HepG2 (cell line): ENCODE results near the gene UBE2S. TPM values are rescaled to one million over a fixed set of nuclear protein-coding genes. Genes with fewer than 3 reads are reported as not detected.

Experiments
- AFF4 ChIP-seq: sonication (generic); formaldehyde crosslinking; IDR thresholded peaks from 2 replicates; pipeline ENCODE4 v1.4.0; 2020; ENCODE audit warnings: missing genetic modification reagents
- MLXIP ChIP-seq: sonication (generic); formaldehyde crosslinking; IDR thresholded peaks from 2 replicates; pipeline ENCODE4 v1.9.0; 2021; ENCODE audit warnings: missing genetic modification reagents, borderline replicate concordance
- MNT ChIP-seq: fragments of 450-650 bp; IDR thresholded peaks from 2 replicates; pipeline ENCODE4 v1.6.1; 2016
- NR2F1 ChIP-seq, 2 experiments: fragments of 450-650 bp in 1 of 2; formaldehyde crosslinking in 1 of 2; IDR thresholded peaks; 2 replicates each; pipeline versions ENCODE4 v1.5.0 to v1.6.1; 2016 to 2020; ENCODE audit warnings: mild to moderate bottlenecking in 1 of 2, missing compliant biosample characterization in 1 of 2, missing genetic modification reagents in 1 of 2, moderate library complexity in 1 of 2
- POGZ ChIP-seq: sonication (generic); formaldehyde crosslinking; IDR thresholded peaks from 2 replicates; pipeline ENCODE4 v1.4.0; 2020; ENCODE audit warnings: mild to moderate bottlenecking, missing genetic modification reagents
- PRDM15 ChIP-seq: sonication (generic); formaldehyde crosslinking; IDR thresholded peaks from 2 replicates; pipeline ENCODE4 v1.4.0; 2020; ENCODE audit warnings: missing genetic modification reagents
- RBM39 ChIP-seq: fragments of 200-400 bp; formaldehyde crosslinking; IDR thresholded peaks from one replicate; pipeline ENCODE4 v1.6.1; 2018; ENCODE audit warnings: antibody characterized with exemption, mild to moderate bottlenecking, low read depth, low read length; ENCODE audit not compliant: poor library complexity, severe bottlenecking
- RFXANK ChIP-seq: IDR thresholded peaks from 2 replicates; pipeline ENCODE4 v1.6.1; 2016
- SMARCE1 ChIP-seq: fragments of 450-650 bp; IDR thresholded peaks from 2 replicates; pipeline ENCODE4 v1.6.1; 2017; ENCODE audit warnings: borderline replicate concordance
- SRF ChIP-seq: IDR thresholded peaks from 2 replicates; pipeline ENCODE4 v1.6.1; 2011; ENCODE audit warnings: mild to moderate bottlenecking, low read depth, low read length, moderate library complexity
- STAG1 ChIP-seq: sonication (generic); formaldehyde crosslinking; IDR thresholded peaks from 2 replicates; pipeline ENCODE4 v1.4.0; 2020; ENCODE audit warnings: missing genetic modification reagents
- ZFP36L2 ChIP-seq: sonication (generic); formaldehyde crosslinking; IDR thresholded peaks from 2 replicates; pipeline ENCODE4 v1.4.0; 2020; ENCODE audit warnings: missing genetic modification reagents
- ZNF260 ChIP-seq: sonication (generic); formaldehyde crosslinking; IDR thresholded peaks from 2 replicates; pipeline ENCODE4 v1.4.0; 2020; ENCODE audit warnings: missing genetic modification reagents, low read depth, mild to moderate bottlenecking, borderline replicate concordance
- ZNF431 ChIP-seq: sonication (generic); formaldehyde crosslinking; IDR thresholded peaks from 2 replicates; pipeline ENCODE4 v1.9.0; 2022; ENCODE audit warnings: missing genetic modification reagents, low read depth, mild to moderate bottlenecking, borderline replicate concordance
- ZNF552 ChIP-seq: sonication (generic); formaldehyde crosslinking; IDR thresholded peaks from 2 replicates; pipeline ENCODE4 v1.9.0; 2022; ENCODE audit warnings: missing genetic modification reagents, mild to moderate bottlenecking, borderline replicate concordance
- ZNF782 ChIP-seq: sonication (generic); formaldehyde crosslinking; IDR thresholded peaks from 2 replicates; pipeline ENCODE4 v1.4.0; 2020; ENCODE audit warnings: missing genetic modification reagents, mild to moderate bottlenecking, borderline replicate concordance
- polyA plus RNA-seq, 8 experiments: library from polyadenylated mRNA; depleted of rRNA in 3 of 8; stranded (reverse) in 7 of 8; unstranded in 1 of 8; fragments of >200 nt; fragmentation: Illumina TruSeq in 4 of 8; extraction: Trizol in 4 of 8; gene quantifications; 2 replicates each; pipeline versions ENCODE4 v1.2.1 to v1.2.3, GENCODE V29; 2011 to 2016; ENCODE audit warnings: low read depth in 4 of 8, missing spikeins in 1 of 8, mixed read lengths in 1 of 8; ENCODE audit not compliant: insufficient read depth in 1 of 8
- total RNA-seq, 5 experiments: library from RNA; depleted of rRNA; stranded (reverse); fragments of >200 nt; fragmentation: Illumina TruSeq; extraction: Trizol; gene quantifications; 2 replicates each; pipeline ENCODE4 v1.2.3, GENCODE V29; 2016; ENCODE audit warnings: low read depth in 1 of 5

The UBE2S gene
- total and polyA plus RNA-seq, 2 of the 13 experiments (the other 11 are each of a cell fraction or from before 2014, with no cell fraction given) = 32.2 to 39.3 TPM

- peak; percentile 89; the same call in 1 of the 2 replicates for TF ChIP-seq AFF4
- TF ChIP-seq ZNF552 (CRISPR knock-in tag) = no peak
- TF ChIP-seq MLXIP (CRISPR knock-in tag) = no peak
- TF ChIP-seq ZNF431 = no peak
- no peak for TF ChIP-seq SRF
- TF ChIP-seq RBM39 = peak; percentile 72
- TF ChIP-seq MNT = no peak
- no peak for TF ChIP-seq SMARCE1
- no peak; the same call in 1 of the 2 replicates for TF ChIP-seq POGZ
- no peak for TF ChIP-seq ZFP36L2 (CRISPR knock-in tag)
- no peak for TF ChIP-seq PRDM15 (CRISPR knock-in tag)
- TF ChIP-seq NR2F1 (CRISPR knock-in tag; IDR thresholded peaks at IDR 0.05) = no peak; a peak in 1 of 4 replicates
- TF ChIP-seq ZNF782 (CRISPR knock-in tag) = peak; percentile 79; the same call in 1 of the 2 replicates
- peak; percentile 5; the same call in 1 of the 2 replicates for TF ChIP-seq STAG1 (CRISPR knock-in tag)
- TF ChIP-seq ZNF260 (CRISPR knock-in tag) = no peak
- TF ChIP-seq RFXANK (CRISPR knock-in tag) = no peak
Measured at GRCh38 chr19:55385724-55386492, 21.7 kb downstream of the UBE2S start, which contains the start of gene RPL28 (continued).
